Pancreas (tissue), 10 donors: Measurements from ENCODE around the gene ATP5F1E. TPM values are rescaled to one million over a fixed set of nuclear protein-coding genes. Genes with fewer than 3 reads are reported as not detected.
A peak's percentile ranks its signal among the peaks of the same experiment; 100 is the strongest.

Source experiments
- ATAC-seq, 4 donors: fragments of 200-7000 bp; cut with Tn5 transposase; one replicate each; pipeline versions ENCODE4 v1.8.0 to v1.9.1; 2020; ENCODE audit warnings: mild to moderate bottlenecking in 4 of 4, moderate library complexity in 4 of 4
- DNase-seq, 6 donors: peaks; one replicate each; pipeline ENCODE4 v3.0.0-alpha.2; 2020
- FAIRE-seq: peaks from 2 replicates; lab custom pipeline; 2012; peaks lifted over from hg19 to GRCh38; lab: Jason Lieb, UNC
- H3K27ac ChIP-seq, 4 donors: fragments of 200-600 bp; sonication (generic); 1 replicate in 3 of 4; 2 replicates in 1 of 4; pipeline versions ENCODE4 v1.5.0 to v1.8.0; 2020
- H3K27me3 ChIP-seq, 4 donors: fragments of 200-600 bp; one replicate each; pipeline ENCODE4 v1.8.0; 2021
- H3K36me3 ChIP-seq, 3 donors: fragments of 200-600 bp; sonication (generic) in 1 of 3; one replicate each; pipeline versions ENCODE4 v1.5.0 to v1.8.0; 2020 to 2021
- H3K4me1 ChIP-seq, 3 donors: fragments of 200-600 bp; one replicate each; pipeline ENCODE4 v1.8.0; 2021
- H3K4me3 ChIP-seq, 4 donors: fragments of 200-600 bp; sonication (generic) in 2 of 4; one replicate each; pipeline versions ENCODE4 v1.5.0 to v1.8.0; 2020 to 2021
- H3K9me3 ChIP-seq, 4 donors: fragments of 200-600 bp; one replicate each; pipeline ENCODE4 v1.8.0; 2021
- WGBS, 2 donors: extraction: QIAGEN DNeasy Blood & Tissue Kit; methylation state at CpG; one replicate each; pipeline ENCODE4 v1.1.7; 2013; 5-methylcytosine and 5-hydroxymethylcytosine counted together
- intact Hi-C, 3 donors: fragments of 100-400 bp; cut with DNase I; formaldehyde crosslinking; loops; one replicate each; pipeline versions ENCODE4 v1.11.1 to v1.14.2; 2022
- polyA plus RNA-seq, 2 donors: library from polyadenylated mRNA; stranded (reverse); fragments of 200-250 nt; gene quantifications; one replicate each; pipeline ENCODE4 v1.2.3, GENCODE V29; 2013
- total RNA-seq, 6 donors: library from RNA; stranded (reverse); fragmentation: NEBNext Ultra II Directional in 4 of 6; extraction: Animal tissue kit (Norgen Biotek cat#: 25700) in 4 of 6; gene quantifications; one replicate each; pipeline versions ENCODE4 v1.2.1 to v1.2.4, GENCODE V29; 2021 to 2023
- TF ChIP-seq, protein P1 (sequence below), 4 donors: fragments of 200-600 bp; sonication (generic) in 3 of 4; IDR thresholded peaks; one replicate each; pipeline versions ENCODE4 v1.5.0 to v1.8.0; 2021; ENCODE audit warnings: antibody characterized with exemption in 4 of 4
- donor health status: healthy with polysubstance abuse.
- donor health status: DM: no; HTN: no; CAD: no; lungs with moderate emphysema.
- donor health status: DM: no; HTN: no; CAD: no.
- donor health status: control.
- donor health status: control.
- donor health status: Bipolar disorder and iron deficiency.
- donor health status: DM: yes; HTN: yes; CAD: no.
- donor health status: DM: no; HTN: no; CAD: no.
- donor health status: DM: no; HTN: no; CAD: no.
- donor health status: DM: yes; HTN: yes; CAD: no.

Gene ATP5F1E
- total and polyA plus RNA-seq, 8 donors, result 11.2 to 38.0 (median 23.8) TPM

DNA sequence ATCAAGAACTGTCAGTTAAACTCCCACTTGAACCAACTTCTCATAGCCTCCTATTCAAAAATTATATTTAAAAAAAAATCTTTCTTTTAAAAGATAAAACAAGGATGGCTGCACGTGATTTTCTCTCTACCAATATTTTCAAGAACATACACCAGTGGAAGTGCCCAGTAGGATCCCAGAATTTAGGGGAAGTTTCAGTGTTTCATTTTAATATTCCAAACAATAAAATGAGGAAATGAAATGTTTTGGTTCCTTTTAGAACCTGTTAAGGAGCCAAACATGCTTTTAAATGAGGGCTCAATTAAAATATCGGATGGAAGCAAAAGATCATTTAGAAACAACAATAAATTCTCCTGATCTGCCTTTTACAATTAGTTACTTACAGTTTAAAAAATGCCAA lies 36.9 kb upstream of the ATP5F1E start:
- ATAC-seq, result no peak
- TF ChIP-seq, protein P1, sequence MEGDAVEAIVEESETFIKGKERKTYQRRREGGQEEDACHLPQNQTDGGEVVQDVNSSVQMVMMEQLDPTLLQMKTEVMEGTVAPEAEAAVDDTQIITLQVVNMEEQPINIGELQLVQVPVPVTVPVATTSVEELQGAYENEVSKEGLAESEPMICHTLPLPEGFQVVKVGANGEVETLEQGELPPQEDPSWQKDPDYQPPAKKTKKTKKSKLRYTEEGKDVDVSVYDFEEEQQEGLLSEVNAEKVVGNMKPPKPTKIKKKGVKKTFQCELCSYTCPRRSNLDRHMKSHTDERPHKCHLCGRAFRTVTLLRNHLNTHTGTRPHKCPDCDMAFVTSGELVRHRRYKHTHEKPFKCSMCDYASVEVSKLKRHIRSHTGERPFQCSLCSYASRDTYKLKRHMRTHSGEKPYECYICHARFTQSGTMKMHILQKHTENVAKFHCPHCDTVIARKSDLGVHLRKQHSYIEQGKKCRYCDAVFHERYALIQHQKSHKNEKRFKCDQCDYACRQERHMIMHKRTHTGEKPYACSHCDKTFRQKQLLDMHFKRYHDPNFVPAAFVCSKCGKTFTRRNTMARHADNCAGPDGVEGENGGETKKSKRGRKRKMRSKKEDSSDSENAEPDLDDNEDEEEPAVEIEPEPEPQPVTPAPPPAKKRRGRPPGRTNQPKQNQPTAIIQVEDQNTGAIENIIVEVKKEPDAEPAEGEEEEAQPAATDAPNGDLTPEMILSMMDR (IDR thresholded peaks at IDR 0.05), result no peak
- WGBS, 2 donors, result 36 to 40% methylated on average over 2 of the region's 2 CpGs

DNA sequence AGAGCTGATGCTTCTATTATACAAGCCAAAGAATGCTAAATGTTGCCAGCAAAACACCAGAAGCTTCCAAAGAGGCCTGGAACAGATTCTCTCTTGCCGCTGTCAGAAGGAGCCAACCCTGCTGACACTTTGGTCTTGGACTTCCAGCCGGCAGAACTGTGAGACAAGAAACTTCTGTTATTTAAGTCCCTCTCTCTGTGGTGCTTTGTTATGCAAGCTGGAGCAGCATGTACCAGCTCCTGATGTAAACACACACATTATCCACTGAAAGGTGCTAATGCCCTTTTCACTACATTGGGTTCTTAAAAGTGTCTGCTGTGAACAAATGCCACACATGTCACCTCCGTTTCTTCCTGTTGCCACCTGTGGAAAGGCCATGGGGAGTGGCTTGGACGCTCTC lies 36.4 kb upstream of the ATP5F1E start:
- Histone ChIP-seq H3K27ac (no peak overlapping the region), H3K4me1 (no peaks in the 10 kb centered on the region), H3K9me3 (no peaks in the 10 kb centered on the region), H3K27me3 (no peaks in the 10 kb centered on the region), H3K4me3 (no peak overlapping the region), H3K36me3 (no peaks in the 10 kb centered on the region)
- ATAC-seq (peak in 2 of 4 donors; percentile 22), FAIRE-seq (no peak), DNase-seq (no peak)
- 69 to 83% methylated on average over 4 of the region's 4 CpGs for WGBS, 2 donors
- intact Hi-C loops, result no loop called here
- TF ChIP-seq, protein P1 (IDR thresholded peaks at IDR 0.05), result no peak

More for the DNA sequence above, 36.9 kb upstream of the ATP5F1E start:
- FAIRE-seq (no peak), DNase-seq (no peak)
- intact Hi-C loops, result no loop called here
- Histone ChIP-seq H3K36me3 (no peaks in the 10 kb centered on the region), H3K4me1 (no peaks in the 10 kb centered on the region), H3K4me3 (no peak overlapping the region), H3K9me3 (no peaks in the 10 kb centered on the region), H3K27me3 (no peaks in the 10 kb centered on the region), H3K27ac (no peak overlapping the region)

DNA sequence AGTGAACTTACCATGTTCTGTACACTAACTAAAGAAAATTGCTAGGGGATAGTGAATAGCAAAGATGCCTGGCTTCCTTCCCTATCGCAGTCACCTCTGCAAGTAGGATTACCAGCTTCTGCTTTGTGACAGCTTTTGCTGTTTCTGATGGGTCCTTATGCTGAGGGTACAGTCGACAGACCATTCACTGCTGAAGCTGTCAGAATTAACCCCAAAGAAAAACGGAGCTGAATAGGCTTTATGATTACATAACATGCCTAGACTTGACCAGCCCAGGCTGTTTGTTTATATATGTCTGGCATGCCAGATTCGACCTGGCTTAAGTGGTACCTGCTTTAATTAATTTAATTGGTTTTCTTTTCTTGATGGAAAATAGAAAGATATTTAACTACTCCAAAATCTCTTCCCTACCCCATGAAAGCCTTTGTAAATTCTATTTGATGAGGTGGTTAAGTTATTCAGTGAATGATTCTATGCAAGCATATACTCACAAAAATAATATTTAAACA lies 32.1 kb upstream of the ATP5F1E start:
- Histone ChIP-seq H3K9me3 (no peaks in the 10 kb centered on the region), H3K36me3 (no peaks in the 10 kb centered on the region), H3K27ac (no peak overlapping the region), H3K27me3 (no peaks in the 10 kb centered on the region), H3K4me3 (no peak overlapping the region), H3K4me1 (no peaks in the 10 kb centered on the region)
- WGBS, 2 donors, result 34 to 35% methylated on average over 4 of the region's 4 CpGs
- intact Hi-C loops, result no loop called here
- FAIRE-seq, result no peak
- TF ChIP-seq, protein P1 (IDR thresholded peaks at IDR 0.05), result no peak
- ATAC-seq, result no peak
- DNase-seq, result no peak

DNA sequence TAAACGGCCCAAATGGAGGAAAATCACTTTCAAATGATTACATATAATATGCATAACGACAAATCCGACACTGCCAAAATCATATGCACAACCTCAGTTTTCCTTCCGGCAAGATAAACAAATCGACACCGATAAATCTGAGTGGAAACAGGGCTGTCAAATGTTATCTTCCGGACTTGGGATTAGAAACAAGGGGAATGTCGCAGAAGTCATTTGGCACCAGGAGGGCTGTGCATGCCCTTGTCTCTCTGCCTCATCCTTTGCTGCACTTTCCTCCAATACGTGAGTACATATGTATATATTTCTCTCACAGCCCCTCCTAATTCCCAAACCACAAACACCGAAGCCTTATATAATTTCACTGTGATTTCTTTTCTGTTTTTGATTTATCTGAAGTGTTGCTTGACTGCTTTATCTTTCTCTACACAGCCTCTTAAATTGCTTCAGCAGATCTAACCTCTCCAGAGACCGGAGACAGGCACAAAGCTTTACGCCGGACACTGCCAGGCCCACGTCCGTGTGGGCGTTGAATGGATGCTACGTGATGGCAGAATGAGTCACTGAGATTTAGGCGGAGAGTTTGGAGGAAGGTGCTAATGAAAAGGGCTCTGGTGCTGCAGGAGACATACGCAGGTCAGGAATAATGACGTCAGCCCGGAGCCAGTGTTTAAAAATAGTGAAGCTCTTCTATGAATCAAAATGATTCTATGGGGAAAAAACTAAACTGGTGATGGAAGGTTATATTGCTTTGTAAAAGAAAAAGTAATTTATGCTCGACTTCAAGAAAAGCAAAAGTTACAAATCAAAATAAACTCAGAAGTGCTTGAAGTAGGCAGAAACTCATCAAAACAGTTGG lies 31.5 kb upstream of the ATP5F1E start:
- FAIRE-seq, result no peak
- Histone ChIP-seq H3K27ac (no peak overlapping the region), H3K27me3 (no peaks in the 10 kb centered on the region), H3K9me3 (no peaks in the 10 kb centered on the region), H3K4me1 (no peaks in the 10 kb centered on the region), H3K4me3 (no peak overlapping the region), H3K36me3 (no peaks in the 10 kb centered on the region)
- 35 to 39% methylated on average over 22 of the region's 22 CpGs for WGBS, 2 donors
- peak in 2 of 4 donors; percentile 30 to 60 for ATAC-seq
- intact Hi-C loops, result no loop called here
- TF ChIP-seq, protein P1 (IDR thresholded peaks at IDR 0.05), result no peak
- no peak for DNase-seq

DNA sequence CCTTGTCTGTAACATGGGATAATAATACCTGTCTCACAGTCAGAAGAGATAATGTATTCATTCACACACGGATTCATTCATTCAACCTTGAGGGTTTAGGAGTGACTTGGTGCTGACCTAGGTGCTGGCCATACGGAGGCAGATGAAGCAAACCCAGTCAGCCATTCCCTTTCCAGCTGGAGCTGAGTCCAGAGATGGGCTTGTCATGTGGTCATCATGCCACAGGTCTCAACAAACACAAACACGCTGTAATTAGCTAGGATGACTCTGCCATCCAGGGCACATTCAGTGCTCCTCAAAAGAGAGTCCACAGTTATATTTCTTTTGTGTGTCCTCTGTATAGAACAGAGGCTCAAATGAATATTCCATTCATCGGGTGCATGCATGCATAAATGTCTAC lies 29.9 kb upstream of the ATP5F1E start:
- no peak for FAIRE-seq

More for the DNA sequence above, 29.9 kb upstream of the ATP5F1E start:
- Histone ChIP-seq H3K36me3 (no peaks in the 10 kb centered on the region), H3K4me3 (no peak overlapping the region), H3K9me3 (no peaks in the 10 kb centered on the region), H3K27ac (no peak overlapping the region), H3K27me3 (no peaks in the 10 kb centered on the region), H3K4me1 (no peaks in the 10 kb centered on the region)
- TF ChIP-seq, protein P1 (IDR thresholded peaks at IDR 0.05), result no peak
- DNase-seq (no peak), ATAC-seq (no peak)
- intact Hi-C loops, result no loop called here
- WGBS, 2 donors, result 55 to 56% methylated on average over 4 of the region's 4 CpGs
